GM19397 (cell line): ENCODE results near the gene PRPF6.

ENCODE experiments used
- ATAC-seq: cut with Tn5 transposase; IDR thresholded peaks from one replicate; pipeline ENCODE4 v1.9.1; 2021; ENCODE audit warnings: mild to moderate bottlenecking, moderate library complexity; ENCODE audit not compliant: unreplicated experiment

The PRPF6 gene

DNA sequence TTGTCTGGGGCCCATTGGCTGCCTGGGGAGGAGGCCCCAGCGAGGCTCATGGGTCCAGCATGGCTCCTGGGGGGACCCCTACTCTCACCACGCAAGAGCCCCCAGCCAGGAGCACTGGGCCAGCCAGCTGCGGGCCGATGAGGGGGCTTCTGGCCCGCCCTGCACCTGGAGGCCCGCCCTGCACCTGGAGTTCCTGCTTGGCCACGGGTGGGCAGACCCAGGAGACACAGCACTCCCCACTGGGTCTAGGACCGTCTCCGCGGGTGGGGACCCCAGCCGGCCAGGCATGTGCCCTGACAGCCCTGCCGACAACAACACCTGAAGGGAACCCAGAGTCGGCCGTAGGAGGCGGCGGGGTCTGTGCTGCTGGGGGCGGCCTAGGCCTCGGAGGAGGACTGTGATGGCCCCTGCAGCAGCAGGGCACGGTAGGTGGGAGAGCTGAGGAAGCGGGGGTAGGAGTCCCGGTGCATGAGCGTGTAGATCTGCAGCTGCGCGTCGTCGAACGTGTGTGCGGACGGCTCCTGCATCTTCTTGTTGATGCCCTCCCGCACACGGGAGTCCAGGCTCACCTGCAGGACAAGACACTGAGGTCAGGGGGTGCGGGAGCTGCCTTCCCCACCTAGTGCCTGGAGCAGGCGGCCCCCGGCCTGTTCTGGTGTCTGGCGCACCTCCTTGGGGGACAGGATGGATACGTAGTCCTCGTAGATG, 92.7 kb downstream of the PRPF6 start:
- no peak for ATAC-seq

DNA sequence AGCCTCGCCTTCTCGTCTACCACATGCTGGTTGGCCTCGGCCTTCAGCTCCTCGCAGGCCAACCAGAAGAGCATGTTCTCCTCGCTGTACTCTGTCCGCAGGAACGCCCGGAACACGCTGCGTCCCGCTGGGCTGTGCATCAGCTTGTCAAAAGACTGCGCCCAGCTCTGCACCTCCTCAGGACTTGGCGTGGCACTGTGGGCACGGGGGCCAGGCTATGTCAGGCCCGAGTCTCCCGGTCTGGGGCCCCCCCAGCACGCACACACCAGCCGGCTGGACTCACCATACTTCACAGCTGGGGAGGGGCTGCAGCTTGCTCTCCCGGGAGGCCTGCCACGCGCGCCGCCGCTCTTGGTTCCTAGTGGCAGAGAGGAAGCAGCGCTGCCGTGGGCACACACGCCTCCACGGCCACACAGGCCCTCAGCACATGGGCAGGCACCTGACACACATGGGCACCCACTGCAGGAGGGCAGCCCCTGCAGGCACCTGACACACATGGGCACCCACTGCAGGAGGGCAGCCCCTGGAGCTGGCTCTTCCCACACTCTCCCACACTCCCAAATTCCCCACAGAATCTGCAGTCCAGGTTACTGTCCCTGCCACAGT, 93.4 kb downstream of the PRPF6 start:
- no peak for ATAC-seq

DNA sequence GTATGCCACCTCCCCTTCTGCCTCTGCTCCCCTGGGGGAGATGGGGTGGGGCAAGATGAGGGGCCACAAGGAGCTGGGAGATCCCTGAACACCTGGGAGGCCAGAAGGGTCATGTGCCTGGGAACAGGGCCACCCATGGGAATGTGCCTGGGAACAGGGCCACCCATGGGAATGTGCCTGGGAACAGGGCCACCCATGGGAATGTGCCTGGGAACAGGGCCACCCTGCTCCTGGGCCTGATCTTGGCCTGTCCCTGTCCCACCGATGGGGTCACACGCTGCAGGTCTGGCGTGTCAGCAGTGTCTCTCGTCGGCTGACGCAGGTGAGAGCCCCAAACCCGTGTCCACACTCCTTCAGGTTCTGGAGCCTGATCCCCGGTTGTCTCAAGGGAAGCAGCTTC, 94.0 kb downstream of the PRPF6 start:
- no peak for ATAC-seq

DNA sequence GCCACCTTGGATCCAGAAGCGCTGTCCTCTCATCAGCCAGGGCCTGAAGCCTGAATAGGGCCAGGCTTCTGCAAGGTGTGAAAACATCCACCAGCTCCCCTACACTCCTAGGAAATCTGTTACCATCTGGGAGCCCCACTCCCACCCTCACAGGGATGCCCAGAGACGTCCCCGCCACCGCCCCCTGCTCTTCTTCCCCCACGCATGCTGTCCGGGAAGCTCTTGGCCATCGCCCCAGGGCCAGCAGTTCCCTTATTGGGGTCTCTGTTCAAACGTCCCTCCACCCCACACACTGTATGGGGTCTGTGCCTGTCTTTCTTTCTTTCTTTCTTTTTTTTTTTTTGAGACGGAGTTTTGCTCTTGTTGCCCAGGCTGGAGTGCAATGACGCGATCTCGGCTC, 94.6 kb downstream of the PRPF6 start:
- no peak for ATAC-seq

DNA sequence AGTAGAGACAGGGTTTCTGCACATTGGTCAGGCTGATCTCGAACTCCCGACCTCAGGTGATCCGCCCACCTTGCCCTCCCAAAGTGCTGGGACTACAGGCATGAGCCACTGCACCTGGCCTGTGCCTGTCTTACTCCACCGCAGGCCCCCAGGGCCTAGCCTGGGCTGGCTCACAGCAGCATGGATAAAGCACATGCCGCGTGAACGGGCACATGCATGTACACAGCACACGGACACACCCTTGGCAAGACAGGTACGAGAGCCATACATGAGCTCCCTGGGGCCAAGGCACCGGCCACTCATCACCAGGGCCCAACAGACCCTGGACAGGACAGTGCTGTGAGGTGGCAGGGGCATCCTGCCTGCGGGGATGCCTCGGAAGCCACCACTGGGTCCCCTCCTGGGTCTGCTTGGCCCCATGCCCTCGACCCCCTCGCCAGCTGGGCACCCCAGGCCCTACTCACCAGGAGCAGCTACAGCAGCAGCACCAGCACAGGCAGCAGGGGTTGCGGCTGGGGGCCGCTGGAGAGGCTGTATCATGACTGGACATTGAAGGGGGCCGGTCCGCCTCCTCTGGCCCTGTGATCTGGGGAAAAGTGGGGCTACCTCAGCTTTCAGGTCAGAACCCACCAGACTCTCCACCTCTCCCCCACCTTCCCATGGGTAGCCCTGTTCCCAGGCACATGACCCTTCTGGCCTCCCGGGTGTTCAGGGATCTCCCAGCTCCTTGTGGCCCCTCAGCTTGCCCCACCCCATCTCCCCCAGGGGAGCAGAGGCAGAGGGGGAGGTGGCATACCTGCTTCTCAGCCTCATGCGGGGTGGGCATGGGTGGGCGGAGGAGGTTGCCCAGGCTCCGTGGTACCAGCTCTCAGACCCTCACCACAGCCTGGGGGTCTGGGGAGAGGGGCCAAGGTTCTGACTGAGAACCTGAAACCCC, 95.4 kb downstream of the PRPF6 start:
- no peak for ATAC-seq

DNA sequence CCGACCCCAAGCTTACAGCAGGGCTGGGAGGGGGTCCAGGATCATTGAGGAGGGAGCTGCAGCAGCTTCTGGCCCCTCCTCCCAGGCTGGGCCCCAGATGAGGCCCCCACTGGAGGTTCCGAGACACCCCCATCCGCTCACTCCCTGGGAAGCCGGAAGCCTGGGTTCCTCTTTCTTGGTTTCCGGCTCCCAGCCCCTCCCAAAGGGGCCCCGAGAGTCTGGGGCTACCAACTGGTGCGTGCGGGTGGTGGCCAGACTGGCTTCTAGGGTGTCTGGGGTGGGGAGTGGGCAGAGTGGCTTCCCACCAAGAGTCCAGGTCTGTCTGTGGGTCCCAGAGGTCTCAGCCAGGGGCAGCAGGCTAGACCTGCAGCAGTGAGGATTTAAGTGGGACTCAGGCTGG, 96.2 kb downstream of the PRPF6 start:
- no peak for ATAC-seq

DNA sequence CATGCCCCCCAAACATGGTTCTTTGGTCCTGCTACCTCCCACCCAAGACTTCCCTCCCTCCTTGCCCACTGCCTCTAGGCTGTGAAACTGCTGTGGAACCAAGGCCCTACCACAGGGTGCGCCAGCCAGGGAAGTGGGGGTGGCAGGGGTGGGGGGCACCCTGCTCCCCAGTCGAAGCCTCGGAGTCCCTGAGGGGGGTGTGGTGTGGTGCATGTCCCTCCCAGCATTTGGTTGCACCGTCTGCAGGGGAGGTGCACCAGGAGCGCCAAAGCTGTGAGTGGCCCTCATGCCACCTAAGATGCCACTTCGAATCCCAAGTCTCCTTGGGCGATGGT, 96.6 kb downstream of the PRPF6 start:
- ATAC-seq = no peak

DNA sequence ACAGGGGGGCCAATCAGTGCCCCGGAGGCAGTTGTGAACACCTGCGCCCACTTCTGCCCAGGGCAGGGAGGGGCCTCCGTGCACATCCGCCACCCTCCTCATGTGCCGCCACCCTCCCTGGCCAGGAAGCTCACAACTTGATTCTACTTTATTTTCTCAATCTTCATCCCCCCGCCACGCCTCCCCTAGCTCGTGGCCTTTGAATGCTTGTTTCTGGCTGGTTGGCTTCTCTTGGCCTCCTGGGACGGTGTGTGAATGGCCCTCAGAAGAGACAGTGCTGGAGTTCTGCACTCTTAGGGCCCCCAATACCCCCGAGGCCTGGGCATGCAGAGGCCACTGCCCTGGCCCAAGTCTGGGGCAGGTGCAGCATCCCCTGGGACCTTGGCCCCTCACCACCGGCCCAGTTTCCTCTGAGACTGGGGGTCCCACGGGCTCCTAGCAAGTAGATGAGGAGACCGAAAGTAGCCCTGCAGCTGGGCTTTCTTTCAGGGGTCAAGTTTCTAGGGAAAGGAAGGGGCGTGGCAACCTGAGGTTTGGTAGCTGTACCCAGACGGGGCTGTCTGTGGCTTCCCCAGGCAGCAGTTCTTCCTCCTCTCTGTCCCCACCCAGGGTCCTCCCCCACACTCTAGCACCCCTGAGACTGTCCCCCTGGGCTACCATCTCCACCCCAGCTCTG, 97.1 kb downstream of the PRPF6 start:
- no peak for ATAC-seq

DNA sequence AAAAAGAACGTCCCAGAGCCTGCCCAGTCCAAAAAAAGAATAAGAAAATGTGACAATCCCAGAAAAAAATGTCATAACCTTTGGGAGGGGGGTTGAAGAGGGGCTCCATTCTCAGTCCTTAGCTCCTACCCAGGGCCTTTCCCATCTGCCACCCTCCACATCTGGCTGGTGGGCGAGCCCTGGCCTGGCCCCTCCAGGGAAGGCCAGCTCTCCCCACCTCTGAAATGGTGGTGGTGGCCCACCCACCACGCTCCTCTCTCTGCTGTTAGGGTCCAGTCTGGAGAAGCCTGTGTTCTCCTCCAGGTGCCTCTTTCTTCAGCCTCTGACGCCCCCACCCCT, 98.0 kb downstream of the PRPF6 start:
- no peak for ATAC-seq

DNA sequence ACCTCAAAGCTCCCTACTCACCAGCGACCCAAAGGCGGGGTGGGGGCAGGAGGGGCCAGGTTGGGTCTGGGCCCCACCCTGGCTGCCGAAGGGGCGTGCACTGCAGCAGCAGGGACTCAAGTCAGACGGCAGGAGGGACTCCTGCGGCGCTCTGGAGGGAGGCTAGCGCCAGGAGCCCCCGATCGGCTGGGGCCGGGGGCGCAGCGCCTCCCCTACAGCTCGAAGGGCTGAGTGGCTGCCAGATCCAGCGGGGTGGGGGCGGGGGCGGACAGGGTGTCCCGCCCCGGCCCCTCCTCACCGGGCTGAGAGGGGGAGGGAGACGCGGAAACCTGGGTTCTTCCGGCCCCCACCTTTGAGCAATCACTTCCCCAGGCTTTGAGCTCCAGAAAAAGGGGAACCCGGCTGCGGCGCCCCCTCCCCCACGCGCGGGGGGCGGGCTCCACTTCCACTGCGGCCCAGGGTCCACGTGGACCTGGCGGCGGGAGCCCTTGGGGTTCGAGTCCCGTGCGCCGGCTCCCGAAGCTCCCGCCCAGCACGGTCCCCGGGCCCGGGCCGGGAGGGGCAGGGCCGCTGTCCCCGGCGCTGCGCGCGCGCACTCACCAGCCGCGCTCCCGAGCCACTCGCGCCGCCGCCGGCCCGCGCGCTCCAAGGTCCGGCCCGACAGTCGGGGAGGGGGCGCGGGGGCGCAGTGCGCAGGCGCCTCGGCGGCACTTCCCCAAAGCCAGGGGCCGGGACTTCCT, 98.5 kb downstream of the PRPF6 start, which contains the start of gene RGS19:
Gene RGS19, minus strand, starts transcription at position 246 of the 740 bp plus-strand sequence. CDS start 2,632 bp downstream, outside the sequence.
- ATAC-seq = peak; percentile 49

DNA sequence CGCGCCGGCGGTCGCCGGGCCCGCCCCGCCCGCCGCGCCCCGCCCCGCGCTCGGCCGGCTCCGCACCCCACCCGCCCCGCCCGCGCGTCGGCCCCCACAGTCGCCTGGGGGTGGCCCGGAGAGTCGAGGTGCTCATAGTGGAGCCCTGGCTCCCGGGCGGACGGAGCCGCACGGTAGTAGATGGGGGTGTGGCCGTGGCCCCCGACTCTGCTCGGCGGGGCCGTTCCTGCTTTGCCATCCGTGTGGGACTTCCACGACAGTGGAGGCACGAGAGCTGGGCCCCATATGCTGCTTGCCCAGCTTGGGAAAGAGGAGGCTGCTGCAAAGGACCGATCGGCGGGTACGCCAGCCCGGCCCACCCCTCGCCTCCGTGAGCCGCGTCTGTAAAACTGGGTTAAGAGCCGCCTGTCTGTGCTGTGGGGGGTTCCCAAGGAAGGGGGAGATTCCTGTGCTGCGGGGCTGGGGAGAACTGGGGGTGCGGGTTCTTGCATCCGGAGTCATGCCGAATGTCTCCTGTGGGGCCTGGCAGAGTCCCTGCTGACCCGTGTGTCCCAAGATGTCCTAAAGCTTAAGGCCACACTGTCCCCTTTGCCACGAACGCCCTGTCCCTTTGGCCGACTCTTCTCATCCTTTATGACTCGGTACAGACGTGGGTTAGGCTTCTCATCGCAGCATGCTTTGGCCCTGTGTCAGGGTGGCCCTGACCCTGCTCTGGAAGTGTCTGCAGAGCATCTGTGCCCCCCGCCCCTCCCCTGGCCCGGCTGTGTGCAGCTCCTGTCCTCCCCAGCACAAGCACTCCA, 99.3 kb downstream of the PRPF6 start, which contains the start of gene OPRL1:
Gene OPRL1, plus strand, starts transcription at position 70 of the 800 bp plus-strand sequence. CDS start 12,639 bp downstream, outside the sequence.
- ATAC-seq = no peak

DNA sequence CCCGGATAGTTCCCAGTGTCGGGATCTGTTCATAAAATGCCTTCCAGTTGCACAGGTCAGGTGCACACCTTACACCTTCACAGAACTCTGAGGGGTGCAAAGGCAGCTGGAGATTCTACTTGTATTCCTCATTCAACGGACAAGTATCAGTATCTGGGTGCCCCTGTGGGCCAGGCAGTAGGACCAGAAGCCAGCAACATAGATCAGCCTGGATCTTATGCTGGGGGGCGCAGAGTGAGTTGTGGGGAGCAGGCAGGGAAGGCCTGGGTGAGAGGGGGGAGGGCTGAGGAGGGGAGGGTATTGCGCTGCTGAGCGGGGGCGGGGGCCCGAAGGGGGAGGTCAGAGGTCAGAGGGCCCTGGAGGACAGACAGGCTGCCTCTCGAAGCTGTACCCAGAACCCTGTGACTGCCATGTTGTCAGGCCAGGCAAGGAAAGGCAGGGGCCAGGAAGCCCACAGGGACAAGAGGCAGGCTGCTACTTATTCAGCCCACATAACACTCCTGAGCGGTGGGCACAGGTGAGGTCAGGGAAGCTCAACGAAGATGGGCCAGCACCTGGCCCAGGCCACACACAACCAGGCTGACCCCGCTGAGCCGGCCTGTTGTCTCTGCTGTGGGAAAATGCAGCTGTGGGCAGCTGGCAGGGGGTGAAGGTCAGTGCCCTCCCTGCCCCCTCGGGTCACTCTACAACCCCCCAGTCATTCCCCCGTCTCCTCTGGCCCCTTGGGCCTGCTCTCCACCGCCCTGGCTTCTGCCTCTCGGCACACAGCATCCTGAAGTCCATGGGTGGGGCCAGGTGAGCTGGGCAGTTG, 100.1 kb downstream of the PRPF6 start:
- no peak for ATAC-seq

DNA sequence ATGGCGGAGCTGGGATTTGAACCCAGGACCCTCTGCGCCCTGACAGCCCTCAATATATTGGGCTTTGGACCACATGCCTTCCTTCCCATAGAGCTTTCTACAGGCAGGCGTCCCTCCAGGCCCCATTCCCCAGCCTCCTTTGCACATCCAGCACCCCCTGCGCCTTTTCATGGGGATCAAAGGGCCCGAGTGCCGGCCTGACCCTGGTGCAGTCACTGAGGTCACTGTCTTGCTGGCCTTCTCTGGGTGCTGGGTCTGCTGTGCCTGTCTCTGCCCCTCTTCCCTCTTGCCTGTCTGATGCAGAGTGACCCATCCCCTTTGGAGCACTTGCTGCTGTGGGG, 100.7 kb downstream of the PRPF6 start:
- no peak for ATAC-seq

DNA sequence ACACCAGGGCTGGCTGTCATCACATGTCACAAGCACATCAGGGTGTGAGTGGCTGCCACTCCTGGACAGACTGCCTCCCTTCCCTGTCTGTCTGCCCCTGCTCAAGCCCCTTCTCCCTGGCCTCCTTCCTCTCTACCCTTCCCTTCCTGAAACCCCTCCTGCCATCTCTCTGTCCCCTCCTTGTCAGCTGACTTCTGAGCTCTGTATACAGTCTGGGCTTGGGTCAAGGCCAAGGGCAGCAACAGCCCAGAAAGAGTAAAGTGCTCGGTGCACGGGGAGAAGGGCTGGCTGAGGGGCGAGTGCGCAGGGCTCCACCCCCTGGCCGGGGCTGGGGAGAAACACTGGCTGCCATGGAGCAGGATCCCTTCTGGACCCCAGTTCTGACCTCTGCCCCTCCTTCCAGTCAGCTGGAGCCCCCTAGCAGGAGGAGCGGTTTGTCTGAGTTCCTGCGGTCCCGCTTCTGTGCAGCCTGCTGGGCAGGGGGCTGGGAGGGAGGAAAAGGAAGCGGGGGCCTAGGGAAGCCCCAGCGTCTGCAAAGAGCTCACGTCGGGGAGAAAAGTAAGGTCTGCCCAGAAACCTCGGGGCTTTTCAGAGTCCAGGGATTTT, 101.3 kb downstream of the PRPF6 start:
- ATAC-seq = no peak
